Suprapubic skin (tissue), 3 donors: Measurements from ENCODE around the gene NEDD9.

Source experiments
- POLR2A ChIP-seq, 2 donors: fragments of 450-650 bp; IDR thresholded peaks; one replicate each; pipeline ENCODE4 v1.6.1; 2017; ENCODE audit warnings: antibody characterized with exemption in 2 of 2, mild to moderate bottlenecking in 2 of 2, moderate library complexity in 2 of 2
- TF ChIP-seq, protein P1 (sequence below), 2 donors: fragments of 200-600 bp in 1 of 2; fragments of 450-650 bp in 1 of 2; sonication (generic) in 1 of 2; IDR thresholded peaks; one replicate each; pipeline ENCODE4 v1.5.1; 2016 to 2019; ENCODE audit warnings: antibody characterized with exemption in 2 of 2, mild to moderate bottlenecking in 1 of 2, moderate library complexity in 1 of 2

DNA sequence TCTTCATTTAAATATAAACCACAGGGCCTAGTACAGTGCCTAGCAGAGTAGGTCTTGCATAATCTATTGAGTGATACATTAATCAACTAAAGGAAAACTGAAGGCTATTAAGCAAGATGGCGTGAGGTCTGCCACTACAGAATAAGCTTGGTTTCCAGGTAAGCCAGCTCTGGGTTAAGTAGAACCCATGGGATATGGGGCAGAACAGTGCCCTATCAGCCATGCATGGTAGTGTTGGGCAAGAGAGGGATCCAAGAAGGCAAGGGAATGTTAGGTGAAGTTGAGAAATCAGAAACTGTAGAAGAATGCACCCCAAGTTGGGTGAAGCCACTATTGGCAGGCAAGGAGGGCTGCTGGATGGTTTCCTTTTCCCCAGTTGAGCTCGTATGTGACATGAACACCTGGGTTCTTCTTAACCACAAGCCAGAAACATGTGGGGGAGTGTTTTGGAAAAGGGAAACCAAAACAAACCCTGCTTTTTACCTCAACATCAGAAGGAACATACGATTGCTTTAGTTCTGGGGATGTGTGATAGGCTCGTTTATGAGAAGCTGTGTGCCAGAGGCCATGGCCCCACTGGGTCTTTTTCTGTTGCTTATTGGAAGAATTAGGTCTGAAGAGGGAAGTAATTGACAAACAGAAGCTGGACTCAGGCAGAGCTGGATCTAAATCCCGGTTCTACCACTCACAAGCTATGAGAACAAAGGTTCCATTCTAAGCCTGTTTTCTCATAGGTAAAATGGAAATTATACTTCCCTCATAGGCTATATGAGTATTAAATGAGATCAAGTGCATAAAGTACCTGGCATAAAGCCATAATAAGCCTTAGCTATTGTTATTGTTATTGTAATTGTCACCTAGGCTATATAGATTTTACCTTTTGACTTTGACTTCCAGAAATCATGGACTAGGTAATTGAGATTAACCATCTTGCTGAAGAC, 33.5 kb downstream of the NEDD9 start:
- no peak for TF ChIP-seq POLR2A (IDR thresholded peaks at IDR 0.05)
- TF ChIP-seq, protein P1, sequence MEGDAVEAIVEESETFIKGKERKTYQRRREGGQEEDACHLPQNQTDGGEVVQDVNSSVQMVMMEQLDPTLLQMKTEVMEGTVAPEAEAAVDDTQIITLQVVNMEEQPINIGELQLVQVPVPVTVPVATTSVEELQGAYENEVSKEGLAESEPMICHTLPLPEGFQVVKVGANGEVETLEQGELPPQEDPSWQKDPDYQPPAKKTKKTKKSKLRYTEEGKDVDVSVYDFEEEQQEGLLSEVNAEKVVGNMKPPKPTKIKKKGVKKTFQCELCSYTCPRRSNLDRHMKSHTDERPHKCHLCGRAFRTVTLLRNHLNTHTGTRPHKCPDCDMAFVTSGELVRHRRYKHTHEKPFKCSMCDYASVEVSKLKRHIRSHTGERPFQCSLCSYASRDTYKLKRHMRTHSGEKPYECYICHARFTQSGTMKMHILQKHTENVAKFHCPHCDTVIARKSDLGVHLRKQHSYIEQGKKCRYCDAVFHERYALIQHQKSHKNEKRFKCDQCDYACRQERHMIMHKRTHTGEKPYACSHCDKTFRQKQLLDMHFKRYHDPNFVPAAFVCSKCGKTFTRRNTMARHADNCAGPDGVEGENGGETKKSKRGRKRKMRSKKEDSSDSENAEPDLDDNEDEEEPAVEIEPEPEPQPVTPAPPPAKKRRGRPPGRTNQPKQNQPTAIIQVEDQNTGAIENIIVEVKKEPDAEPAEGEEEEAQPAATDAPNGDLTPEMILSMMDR (IDR thresholded peaks at IDR 0.05): no peak
